Right lung (tissue), 5 donors: ENCODE measurements around the gene ZNF280C. TPM values are rescaled to one million over a fixed set of nuclear protein-coding genes. Genes with fewer than 3 reads are reported as not detected.
"Not testable (repeated sequence)": the region's sequence is repeated elsewhere in the genome, so short reads cannot be mapped to it uniquely, and the experiment has no call there.

Experiments
- DNase-seq, 2 donors: peaks; one replicate each; pipeline ENCODE4 v3.0.0-alpha.2; 2013
- polyA plus RNA-seq, 5 donors: library from polyadenylated mRNA; unstranded; fragments of 120-200 nt; gene quantifications; one replicate each; pipeline versions ENCODE4 v1.2.1 to v1.2.3, GENCODE V29; 2013; ENCODE audit warnings: inconsistent platforms in 1 of 5, low replicate concordance in 1 of 5; ENCODE audit not compliant: insufficient read length in 5 of 5, insufficient read depth in 1 of 5

Gene ZNF280C
- polyA plus RNA-seq, 5 donors, result 5.6 to 11.5 (median 8.9) TPM

DNA sequence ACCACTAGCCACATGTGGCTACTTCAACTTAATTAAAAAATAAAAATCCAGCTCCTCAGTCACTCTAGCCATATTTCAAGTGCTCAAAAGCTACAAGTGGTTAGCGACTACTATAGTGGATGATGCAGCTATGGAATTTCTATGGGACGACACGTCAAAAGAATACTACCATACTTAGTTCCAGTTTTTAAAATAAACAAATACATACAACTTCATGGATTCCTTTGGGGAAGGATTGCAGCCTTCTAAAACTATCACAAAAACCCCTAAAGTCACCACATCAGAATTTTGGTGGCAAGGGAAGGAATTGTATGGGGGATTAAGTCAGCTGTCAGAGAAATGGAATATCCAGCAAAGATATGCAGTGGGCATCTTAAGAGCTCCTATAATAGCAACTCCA lies 6.5 kb downstream of the ZNF280C start:
- DNase-seq, result no peak

DNA sequence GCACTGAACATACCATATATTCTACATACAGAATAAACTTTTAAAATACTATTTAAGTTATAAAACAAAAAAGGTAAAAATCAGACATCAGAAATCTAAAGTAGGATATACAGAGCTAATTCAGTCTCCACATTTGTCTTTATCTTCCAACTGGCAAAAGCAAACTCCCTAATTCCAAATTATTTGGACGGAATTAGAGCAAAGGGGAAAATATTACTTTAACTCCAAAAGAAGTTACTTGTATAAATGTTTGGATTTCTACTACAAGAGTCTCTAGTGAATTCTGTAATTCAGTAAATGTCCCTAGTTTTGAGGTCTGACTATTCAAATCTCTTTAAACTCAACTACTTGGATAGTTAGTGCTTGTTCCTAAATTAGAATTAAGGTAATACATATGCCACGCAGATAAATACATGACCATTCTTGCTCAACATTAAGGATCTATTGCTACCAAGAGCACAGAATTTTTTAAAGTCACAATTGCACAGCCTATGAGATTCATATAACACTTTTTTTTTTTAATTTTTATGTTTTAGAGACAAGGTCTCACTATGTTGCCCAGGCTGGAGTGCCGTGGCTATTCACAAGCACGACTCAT lies 7.3 kb downstream of the ZNF280C start:
- DNase-seq, result no peak

DNA sequence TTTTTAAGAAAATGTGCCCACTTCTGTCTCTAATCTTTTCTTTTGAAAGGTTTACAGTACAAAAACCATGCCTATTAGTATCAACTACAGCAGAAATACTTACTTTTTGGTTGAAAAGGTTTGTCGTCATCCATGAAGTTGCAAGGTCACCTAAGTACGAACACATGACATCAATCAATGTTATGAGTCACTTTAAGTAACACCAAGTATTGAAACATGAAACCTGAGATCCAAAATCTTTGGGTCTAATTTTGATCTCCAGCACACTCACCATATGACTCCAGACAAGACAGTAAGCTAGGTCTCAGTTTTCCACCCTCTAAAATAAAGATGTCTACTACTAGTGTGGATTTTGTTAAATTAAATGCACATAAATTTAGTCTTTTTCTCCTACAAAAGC lies 8.4 kb downstream of the ZNF280C start:
- no peak for DNase-seq

DNA sequence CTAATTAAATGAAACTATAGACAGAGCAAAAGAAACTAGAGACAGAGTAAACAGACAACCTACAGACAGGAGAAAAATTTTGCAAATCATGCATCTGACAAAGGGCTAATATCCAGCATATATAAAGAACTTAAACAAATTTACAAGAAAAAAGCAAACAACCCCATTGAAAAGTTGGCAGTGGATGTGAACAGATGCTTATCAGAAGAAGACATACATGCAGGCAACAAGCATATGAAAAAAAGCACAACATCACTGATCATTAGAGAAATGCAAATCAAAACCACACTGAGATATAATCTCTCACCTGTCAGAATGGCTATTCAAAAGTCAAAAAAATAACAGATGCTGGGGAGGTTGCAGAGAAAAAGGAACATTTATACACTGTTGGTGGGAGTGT lies 14.8 kb downstream of the ZNF280C start:
- DNase-seq, result no peak

DNA sequence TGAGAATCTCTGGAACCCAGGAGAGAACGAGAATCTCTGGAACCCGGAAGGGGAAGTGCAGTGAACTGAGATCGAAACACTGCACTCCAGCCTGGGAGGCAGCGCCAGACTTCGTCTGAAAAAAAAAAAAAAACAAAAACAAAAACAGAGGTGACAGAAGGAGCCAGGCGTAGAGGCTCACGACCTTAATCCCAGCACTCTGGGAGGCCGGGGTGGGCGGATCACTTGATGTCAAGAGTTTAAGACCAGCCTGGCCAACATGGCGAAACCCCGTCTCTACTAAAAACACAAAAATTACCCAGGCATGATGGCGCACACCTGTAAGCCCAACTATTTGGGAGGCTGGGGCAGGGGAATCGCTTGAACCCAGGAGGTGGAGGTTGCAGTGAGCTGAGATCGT lies 17.0 kb downstream of the ZNF280C start:
- no peak for DNase-seq

DNA sequence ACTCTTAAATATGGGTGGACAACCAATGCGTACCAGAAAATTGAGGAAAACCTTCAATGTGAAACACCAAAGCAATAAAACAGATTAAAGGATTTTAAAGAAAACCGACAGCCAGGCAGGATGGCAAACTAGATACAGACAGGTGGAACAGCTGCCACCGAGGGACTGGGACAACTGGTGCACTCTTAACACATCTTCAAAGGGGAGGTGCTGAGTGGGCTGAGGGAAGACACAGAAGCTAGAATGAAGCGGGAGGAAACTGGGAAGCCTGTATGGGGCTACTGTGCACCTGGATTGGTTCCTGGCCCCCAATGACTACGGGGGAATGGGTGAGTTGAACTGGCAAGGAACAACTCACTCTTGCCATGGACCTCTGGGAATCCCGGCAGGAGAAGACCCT lies 20.7 kb downstream of the ZNF280C start:
- DNase-seq, result no peak

DNA sequence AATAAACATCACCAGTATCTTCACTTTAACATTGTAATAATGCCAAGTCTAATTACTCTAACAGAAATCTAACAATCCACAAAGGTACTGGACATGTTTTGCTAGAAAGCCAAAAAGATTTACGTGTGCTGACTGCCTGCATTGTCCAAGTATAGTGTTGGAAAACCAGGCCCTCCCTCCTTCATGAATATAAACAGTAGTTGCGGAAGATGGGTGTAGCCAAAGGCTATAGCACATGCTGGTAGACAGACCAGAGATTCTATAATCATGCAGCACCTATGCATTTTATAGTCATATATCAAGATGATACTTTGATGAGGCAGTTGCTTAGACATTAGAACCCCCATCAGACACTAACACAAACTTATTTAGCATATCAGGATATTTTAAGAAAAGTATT lies 22.6 kb downstream of the ZNF280C start:
- DNase-seq, result no peak

DNA sequence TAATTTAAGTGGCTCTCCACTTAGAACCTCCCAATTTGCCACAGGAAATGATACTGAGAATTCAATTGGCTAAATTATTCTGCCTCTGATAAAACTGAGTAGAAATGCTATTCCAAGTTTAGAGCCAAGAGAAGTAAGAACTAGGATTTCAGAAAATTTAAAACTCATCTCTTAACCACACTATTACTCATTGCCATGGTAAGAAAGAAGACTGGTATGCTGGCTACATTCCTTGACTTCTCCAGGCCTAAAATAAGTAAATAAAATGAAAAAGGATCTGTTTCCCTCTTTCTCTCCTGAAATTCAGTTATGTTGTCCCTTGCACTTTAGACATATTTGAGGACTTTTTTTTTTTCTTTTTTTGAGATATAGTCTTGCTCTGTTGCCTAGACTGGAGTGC lies 23.3 kb downstream of the ZNF280C start:
- no peak for DNase-seq

DNA sequence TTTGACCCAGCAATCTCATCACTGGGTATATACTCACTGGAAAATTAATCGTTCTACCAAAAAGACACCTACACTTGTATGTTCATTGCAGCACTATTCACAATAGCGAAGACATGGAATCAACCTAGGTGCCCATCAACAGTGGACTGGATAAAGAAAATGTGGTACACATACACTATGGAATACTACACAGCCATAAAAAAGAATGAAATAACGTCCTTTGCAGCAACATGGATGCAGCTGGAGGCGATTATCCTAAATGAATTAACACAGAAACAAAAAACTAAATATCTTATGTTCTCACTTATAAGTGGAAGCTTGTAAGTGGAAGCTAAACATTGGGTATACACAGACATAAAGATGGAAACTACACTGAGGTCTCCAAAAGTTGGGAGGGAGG lies 37.5 kb downstream of the ZNF280C start:
- DNase-seq, result not testable (repeated sequence)

DNA sequence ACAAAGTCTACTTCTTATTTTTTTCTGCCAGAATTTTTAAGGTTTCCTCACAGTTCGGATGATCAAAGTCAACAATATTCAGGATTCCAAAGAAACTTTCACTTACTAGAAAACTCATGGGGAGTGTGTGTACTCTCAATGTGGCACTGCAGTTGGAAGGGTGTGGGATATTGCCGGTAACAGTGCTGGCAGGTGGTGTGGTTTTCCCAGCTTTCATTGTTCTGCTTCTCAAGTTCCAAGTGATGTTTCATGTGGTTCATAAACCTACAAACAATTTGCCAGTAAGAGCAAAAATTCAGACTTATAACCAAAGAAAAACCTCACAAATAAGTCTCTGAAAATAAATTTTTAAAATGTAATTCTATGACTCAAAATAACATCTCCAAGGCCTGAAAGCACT lies 39.8 kb downstream of the ZNF280C start:
- no peak for DNase-seq

DNA sequence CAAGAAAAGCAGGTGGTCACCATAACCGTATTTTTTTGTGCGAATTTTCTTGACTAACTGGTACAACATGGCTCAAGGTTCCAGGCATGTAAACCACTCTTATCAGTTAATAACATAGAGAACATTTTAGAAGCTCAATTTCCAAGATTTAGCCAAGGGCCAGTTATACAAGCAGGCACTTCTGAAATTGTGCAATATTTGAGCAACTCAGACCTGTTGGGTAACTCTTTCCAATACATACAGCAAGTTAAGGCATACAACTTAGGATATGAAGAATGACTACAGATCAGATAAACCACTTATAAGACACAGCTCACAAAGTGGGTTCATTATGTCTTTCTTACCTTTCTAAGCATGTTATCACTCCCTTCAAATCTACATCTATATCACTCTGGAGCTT lies 43.9 kb downstream of the ZNF280C start:
- peak; percentile 7 to 12 for DNase-seq

DNA sequence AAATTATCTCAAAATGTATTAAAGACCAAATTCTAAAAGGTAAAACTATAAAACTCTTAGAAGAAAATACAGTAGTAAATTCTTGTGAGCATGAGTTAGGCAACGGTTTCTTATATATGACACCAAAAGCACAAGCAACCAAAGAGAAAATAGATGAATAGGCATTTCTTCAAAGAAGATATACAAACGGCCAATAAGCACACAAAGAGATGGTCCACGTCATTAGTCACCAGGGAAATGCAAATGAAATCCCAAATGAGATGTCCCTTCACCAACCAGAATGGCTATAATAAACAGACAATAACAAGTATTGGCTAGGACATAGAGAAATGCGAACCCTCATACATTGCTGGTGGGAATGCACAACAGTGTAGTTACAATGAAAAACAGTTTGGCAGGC lies 52.4 kb downstream of the ZNF280C start:
- no peak for DNase-seq

DNA sequence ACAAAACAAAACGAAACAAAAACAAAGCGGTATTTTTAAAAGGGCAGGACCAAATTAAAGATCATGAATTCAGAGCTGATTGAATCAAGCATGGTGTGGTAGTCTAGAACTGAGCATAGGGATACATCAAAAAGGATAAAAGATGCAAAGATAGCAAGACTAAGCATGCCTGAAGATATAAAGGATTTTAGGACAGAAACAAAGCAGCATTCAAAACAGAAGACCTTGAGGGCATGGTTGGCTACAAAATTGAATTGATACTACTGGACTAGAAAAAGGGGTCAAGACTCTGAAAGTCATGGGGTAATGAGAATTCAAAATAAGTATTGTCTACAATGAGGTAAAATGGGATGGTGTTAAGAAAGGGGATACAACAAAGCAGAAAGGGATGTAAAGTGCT lies 55.3 kb downstream of the ZNF280C start:
- DNase-seq, result no peak

DNA sequence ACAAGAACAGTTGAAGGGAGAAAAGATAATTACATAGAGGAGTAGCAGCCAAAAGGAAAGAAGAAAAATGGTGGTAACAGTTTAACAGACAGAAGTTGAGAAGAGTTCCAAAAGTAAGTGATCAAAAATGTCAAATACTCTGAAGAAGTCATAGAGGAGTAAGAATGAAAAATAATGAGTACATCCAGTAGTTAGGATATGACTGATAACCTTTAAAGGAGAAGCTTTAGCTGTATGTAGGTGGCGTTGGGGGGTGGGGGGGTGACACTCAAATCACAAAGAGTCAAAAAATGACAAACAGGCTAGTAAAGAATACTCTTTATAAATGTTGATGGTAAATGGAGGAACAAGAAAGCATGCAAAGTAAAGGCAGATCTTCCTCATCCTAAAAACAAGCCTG lies 56.3 kb downstream of the ZNF280C start:
- DNase-seq, result no peak

DNA sequence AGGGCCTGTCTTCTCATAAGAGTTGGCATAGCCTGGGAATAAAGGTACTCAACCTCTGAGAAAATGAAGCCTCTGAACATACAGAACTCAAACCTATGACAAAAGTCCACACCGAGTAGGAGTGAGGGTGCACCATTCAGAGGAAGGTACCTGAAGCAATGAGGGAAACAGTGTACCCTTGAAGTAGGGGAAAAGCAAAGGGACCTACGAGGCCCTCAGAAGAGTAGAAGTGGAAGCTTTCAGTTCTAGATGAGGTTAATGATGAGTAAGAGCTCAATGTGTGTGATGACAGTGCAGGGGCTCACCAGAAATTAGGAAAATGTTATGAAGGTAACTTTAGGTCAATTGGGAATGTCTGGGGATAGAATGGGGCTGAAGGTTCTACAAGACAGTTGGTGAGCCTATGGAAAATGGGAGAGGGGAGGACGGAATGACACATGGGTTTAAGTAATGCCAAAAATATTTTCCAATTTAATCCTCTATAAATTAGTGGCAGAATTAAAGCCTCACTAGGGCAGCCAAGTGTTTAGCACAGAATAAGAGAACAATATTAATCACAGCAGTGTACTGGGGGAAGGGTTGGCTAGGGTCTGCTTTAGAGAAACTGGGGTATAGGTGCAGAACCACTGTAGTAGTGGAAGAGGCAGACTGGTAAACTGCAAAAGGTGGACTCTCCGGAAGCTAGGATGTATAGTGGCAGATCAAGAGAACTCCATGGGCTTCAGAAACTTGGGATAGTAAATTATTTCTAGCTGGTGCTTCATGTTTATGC lies 57.1 kb downstream of the ZNF280C start:
- DNase-seq, result no peak

DNA sequence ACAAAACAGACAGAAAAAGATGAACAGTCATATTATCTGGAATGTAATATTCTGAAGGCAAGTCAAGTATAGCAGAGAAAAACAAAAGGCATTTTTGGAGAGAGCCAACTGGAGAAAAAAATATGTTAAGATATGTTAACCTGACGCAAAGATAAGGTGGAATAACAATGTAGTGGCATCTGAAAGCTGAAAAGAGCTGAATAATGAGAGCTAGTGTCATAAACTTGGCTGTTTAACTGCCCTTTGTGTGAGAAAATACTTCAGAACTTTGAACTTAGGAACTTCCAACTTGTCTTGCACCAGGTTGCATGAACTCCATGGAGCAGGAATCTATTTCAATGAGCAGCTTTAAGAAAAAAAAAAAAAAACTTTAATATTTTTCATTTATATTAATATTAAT lies 64.1 kb downstream of the ZNF280C start:
- DNase-seq, result no peak

DNA sequence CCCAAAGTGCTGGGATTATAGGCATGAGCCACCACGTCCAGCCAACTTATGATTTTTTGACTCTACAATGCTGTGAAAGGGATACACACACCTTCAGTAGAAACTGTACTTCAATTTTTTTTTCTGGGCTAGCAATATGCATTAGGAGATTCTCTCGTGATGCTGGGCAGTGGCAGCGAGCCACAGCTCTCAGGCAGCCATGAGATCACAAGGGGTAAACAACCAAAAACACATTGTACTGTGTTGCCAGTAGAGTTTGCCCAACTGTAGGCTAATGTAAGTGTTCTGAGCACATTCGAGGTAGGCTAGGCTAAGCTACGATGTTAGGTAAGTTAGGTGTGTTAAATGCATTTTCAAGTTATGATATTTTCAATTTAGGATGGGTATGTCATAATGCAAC lies 71.2 kb downstream of the ZNF280C start:
- DNase-seq, result no peak

DNA sequence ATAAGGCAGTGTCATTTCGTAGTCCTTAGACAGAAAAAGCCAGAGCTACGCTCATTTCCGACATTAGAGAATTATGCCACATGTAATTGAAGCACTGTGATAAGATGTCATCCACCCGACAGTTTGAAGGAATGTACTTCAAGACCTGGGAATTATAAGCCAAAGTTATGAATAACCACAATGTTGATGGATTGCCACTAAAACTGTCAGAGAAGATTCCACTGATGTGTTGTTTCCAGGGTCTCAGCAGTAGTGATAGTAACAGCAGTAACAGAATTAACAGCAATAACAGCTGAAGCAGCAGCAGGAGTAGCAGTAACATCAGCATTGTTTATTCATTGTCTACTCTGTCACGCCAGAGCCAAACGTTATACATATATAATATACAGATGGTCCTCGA lies 72.2 kb downstream of the ZNF280C start:
- DNase-seq, result no peak

DNA sequence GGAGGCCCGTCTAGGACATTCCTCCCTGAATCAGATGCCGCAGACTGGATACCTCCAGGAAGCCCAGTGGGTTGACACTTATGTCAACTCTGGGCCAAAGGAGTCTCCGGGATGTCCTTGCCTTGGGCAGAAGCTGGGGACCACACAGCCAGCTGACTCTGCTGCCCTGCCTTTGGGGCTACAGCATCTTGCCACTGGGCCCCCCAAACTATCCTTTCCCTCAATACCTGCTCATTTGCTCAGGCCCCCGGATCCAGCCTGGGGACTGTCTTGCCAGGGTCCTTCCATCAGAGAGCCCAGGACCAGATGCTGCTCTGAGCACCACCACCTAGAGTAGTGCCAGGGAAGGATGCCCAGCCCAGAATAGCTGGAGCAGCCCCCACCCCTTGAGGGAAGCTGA lies 77.9 kb downstream of the ZNF280C start:
- no peak for DNase-seq

DNA sequence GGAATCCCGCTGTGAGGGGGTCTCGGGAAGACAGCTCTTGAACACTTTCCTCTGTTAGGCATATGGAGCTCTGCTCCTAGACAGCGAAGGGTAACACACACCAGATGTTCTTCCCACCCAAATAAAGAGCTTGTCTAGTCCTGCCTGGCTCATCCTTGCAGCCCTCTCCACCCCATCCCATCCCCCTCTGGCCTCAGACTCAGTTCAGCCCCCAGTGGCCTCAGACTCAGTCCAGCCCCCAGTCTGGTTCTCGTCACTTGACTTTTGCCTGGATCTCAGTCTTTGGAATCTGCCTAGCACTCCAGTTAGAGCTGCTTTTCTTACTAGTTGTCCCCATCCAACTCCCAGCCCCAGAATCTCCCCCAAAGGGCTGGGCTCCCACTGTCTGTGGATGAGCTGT lies 82.0 kb downstream of the ZNF280C start:
- DNase-seq, result no peak

DNA sequence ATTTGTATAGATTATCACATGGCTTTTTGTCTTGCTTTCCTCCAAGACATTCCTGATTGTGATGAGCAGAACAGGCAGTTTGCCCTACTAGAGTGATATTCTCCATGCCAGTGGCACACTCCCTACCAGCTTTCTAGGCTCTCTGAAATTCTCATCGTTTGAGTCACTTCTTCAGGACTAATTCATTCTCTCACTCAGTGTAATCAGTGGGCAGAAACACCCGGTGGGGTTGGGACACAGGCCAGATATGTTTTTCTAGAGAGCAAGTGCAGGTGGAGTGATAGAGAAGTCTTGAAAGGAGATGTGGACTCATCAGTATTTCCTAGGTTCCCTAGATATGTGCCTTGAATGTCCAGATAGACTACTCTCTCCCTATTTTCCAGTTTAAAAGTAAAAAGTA lies 83.8 kb downstream of the ZNF280C start:
- DNase-seq, result no peak

DNA sequence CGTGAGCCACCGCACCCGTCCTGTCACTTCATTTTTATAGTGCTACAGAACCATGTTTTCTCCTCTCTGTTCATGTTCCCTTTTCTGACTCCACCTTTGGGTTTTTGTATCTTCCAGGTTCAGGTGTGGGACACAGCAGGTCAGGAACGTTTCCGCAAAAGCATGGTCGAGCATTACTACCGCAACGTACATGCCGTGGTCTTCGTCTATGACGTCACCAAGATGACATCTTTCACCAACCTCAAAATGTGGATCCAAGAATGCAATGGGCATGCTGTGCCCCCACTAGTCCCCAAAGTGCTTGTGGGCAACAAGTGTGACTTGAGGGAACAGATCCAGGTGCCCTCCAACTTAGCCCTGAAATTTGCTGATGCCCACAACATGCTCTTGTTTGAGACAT lies 84.5 kb downstream of the ZNF280C start:
- DNase-seq, result no peak

DNA sequence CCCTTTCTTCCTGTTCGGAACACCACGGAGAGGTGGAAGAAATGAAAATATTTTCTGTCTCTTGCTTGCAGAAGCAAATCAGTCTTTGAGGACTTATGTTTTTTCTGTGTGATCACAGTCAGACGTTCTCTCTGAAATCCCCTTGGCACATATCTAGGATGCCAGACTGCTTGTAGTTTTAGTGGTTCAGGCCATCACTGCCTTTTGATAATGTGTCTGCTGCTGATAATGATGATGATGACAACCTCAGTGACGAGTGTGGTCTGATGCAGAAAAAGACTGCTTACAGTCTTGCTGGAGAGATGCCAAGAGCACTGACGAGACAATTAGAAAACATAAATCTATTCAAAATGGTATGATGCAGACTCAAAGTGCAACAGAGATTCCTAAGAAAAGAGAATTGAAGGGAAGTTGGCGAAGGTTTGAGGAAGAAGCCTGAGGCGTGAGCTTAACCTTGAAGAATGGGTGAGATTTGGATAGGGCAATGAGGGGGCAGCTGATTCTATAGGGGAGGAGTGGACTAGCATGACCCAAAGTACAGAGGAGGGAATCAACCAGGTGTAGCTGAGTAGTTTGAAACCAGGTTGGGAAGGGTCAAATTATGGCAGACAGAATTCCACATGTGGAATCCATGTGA lies 89.0 kb downstream of the ZNF280C start:
- no peak for DNase-seq

DNA sequence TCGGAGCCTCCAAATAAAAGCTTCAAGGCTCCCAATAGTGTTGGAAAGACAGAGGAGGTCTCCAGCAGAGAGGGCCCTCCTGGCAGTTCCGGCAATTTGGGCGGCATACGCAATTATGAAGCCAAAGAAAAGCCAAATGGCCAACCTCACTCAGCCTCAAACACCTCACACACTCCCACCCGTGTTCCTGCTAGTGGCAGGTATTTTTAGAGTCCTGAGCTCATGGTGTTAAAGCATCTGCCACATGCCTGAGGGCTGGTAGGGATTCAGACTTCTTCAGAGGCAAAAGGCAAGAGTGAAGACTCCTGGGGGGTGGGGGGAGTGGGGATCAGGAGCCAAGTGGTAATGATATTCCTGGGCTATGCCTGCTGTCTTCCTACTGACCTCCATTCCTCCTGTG lies 89.5 kb downstream of the ZNF280C start:
- no peak for DNase-seq
